ENCODE measurements around the gene SRPX2. TPM values are rescaled to one million over a fixed set of nuclear protein-coding genes. Genes with fewer than 3 reads are reported as not detected.

The SRPX2 gene
- total and polyA plus RNA-seq, 9 donors: 2.3 to 29.0 (median 9.5) TPM

DNA sequence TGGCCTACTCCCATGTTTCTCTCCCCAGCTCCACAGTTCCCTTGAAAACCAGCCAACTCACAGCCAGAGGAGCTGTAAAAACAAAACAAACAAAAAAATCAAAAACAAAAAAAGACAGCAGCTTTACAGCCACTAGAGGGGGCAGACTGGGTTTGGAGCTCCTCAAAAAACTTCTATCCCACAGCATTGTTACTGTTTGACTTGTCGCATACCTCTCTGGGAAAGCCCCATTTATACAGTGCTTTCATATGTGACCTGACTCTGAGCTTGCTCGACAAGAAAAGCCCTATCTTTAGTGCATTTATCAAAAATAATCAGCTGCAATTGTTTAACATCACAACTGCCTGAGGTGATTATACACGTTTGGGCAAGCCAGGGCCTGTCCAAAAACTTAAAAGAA lies 29.0 kb upstream of the SRPX2 start:
- Histone ChIP-seq H3K27me3 (no peaks in the 10 kb centered on the region), H3K4me1 (ENCODE audit: insufficient read depth) (no peaks in the 10 kb centered on the region), H3K4me3 (no peak overlapping the region), H3K27ac (no peak overlapping the region), H3K9me3 (no peaks in the 10 kb centered on the region), H3K36me3 (no peaks in the 10 kb centered on the region)
- no peak for TF ChIP-seq POLR2A (IDR thresholded peaks at IDR 0.05)
- TF ChIP-seq, protein P1, sequence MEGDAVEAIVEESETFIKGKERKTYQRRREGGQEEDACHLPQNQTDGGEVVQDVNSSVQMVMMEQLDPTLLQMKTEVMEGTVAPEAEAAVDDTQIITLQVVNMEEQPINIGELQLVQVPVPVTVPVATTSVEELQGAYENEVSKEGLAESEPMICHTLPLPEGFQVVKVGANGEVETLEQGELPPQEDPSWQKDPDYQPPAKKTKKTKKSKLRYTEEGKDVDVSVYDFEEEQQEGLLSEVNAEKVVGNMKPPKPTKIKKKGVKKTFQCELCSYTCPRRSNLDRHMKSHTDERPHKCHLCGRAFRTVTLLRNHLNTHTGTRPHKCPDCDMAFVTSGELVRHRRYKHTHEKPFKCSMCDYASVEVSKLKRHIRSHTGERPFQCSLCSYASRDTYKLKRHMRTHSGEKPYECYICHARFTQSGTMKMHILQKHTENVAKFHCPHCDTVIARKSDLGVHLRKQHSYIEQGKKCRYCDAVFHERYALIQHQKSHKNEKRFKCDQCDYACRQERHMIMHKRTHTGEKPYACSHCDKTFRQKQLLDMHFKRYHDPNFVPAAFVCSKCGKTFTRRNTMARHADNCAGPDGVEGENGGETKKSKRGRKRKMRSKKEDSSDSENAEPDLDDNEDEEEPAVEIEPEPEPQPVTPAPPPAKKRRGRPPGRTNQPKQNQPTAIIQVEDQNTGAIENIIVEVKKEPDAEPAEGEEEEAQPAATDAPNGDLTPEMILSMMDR (IDR thresholded peaks at IDR 0.05): peak in 2 of 3 donors; percentile 27 to 48
- intact Hi-C loops (cut with DNase I): no loop called here
- 13 to 22% (median 15%) methylated on average over 3 of the region's 3 CpGs for WGBS, 3 donors
- peak in 4 of 5 donors; percentile 32 to 48 (median 46) for DNase-seq

DNA sequence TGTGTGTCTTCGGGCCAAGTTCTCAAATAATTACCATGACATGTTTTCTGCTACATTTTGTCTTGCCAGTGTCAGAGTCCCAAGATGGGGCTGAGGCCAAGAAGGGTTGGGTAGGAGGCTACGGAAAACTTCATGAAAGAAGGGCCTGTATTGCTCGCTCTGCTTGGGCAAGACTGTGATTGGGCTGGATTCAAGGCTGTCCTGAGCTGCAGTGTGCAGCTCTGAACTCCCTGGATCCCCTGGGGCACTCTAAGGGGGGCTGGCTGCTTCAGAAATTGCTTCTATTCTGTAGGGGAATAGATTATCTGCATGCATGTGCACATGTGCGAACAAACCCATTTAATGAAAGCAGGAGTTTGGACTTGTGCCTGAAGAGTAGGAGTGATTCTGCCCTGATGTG lies 21.0 kb upstream of the SRPX2 start:
- H3K27me3 ChIP-seq: no peaks in the 10 kb centered on the region
- no peak overlapping the region for H3K4me3 ChIP-seq
- peak in 1 of 5 donors; percentile 19 for DNase-seq
- no peaks in the 10 kb centered on the region for H3K4me1 ChIP-seq (ENCODE audit: insufficient read depth)
- 43 to 48% (median 45%) methylated on average over 4 of the region's 4 CpGs for WGBS, 3 donors
- H3K27ac ChIP-seq: no peak overlapping the region
- H3K36me3 ChIP-seq: no peaks in the 10 kb centered on the region
- H3K9me3 ChIP-seq: no peaks in the 10 kb centered on the region
- intact Hi-C loops (cut with DNase I): no loop called here
- TF ChIP-seq, protein P1 (IDR thresholded peaks at IDR 0.05): no peak
- TF ChIP-seq EP300 (IDR thresholded peaks at IDR 0.05) (no peak), POLR2A (IDR thresholded peaks at IDR 0.05) (no peak)

DNA sequence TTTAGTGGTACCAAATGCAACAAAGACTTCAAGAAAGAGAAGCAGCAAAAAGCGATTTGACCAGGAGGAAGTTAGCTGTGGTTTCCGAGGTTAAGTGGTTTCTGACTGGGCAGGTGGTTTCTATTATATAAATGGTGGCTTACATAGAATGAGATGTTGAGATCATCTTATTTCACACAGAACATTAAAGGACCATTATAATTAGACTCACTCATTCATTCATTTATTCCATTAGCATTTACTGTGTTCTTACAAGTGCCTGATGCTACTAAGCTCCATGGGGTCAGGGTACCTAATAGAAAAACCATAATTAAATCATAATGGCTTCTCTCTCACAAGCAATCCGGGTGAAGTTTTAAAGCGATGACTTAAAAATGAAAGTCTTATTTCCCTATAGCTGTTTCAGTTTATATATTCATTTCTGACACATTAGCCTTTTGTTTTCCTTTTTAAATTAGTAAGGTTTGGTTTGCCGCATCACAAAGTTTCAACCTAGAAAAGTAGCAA lies 18.0 kb upstream of the SRPX2 start:
- 60 to 65% (median 63%) methylated on average over 5 of the region's 5 CpGs for WGBS, 3 donors
- no peak for TF ChIP-seq EP300 (IDR thresholded peaks at IDR 0.05)
- no peak for TF ChIP-seq POLR2A (IDR thresholded peaks at IDR 0.05)
- TF ChIP-seq, protein P1 (IDR thresholded peaks at IDR 0.05): no peak
- DNase-seq: no peak
- Histone ChIP-seq H3K4me3 (no peak overlapping the region), H3K27me3 (no peaks in the 10 kb centered on the region), H3K27ac (no peak overlapping the region), H3K9me3 (no peaks in the 10 kb centered on the region), H3K4me1 (ENCODE audit: insufficient read depth) (no peaks in the 10 kb centered on the region), H3K36me3 (no peaks in the 10 kb centered on the region)
- intact Hi-C loops (cut with DNase I): no loop called here

DNA sequence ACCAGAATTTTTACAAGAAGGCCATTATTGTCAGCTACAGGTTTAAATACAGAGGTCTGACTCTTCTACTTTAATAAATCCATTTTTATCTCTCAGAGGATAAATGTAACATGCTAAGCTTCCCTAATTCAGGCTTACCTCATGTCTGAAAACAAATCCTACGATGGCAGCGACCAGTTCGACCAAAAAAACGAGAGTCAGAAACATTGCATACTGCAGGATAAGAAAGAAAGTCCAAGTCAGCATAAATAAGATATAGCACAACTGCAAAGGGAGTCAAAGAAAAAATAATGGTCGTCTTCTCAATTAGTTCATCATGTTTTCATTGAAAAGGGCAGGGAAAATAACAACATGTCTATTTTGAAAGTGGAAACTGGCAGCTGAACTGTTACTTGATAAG lies 9.0 kb upstream of the SRPX2 start:
- Histone ChIP-seq H3K27ac (no peak overlapping the region), H3K27me3 (no peaks in the 10 kb centered on the region), H3K4me1 (ENCODE audit: insufficient read depth) (no peaks in the 10 kb centered on the region), H3K9me3 (no peaks in the 10 kb centered on the region), H3K4me3 (no peak overlapping the region), H3K36me3 (no peaks in the 10 kb centered on the region)
- TF ChIP-seq POLR2A (IDR thresholded peaks at IDR 0.05): no peak
- TF ChIP-seq, protein P1 (IDR thresholded peaks at IDR 0.05): no peak
- TF ChIP-seq EP300 (IDR thresholded peaks at IDR 0.05): no peak
- 21 to 39% (median 38%) methylated on average over 5 of the region's 5 CpGs for WGBS, 3 donors
- DNase-seq: no peak
- intact Hi-C loops (cut with DNase I): no loop called here
